KMS-11 (cell line): Measurements from ENCODE around the gene SMG6.
"Not testable (repeated sequence)": the region's sequence is repeated elsewhere in the genome, so short reads cannot be mapped to it uniquely, and the experiment has no call there.

Experiments
- H2AFZ ChIP-seq: fragments of 200-600 bp; sonication (generic); 2 replicates; pipeline ENCODE4 v1.6.1; 2016; ENCODE audit warnings: antibody characterized with exemption, mixed run types, low read depth
- H3K27ac ChIP-seq: fragments of 200-600 bp; sonication (generic); 2 replicates; pipeline ENCODE4 v1.6.1; 2016; ENCODE audit warnings: mild to moderate bottlenecking, mixed run types
- H3K27me3 ChIP-seq: fragments of 200-600 bp; sonication (generic); 2 replicates; pipeline ENCODE4 v1.6.1; 2017; ENCODE audit warnings: mild to moderate bottlenecking, low read depth, mixed run types, moderate library complexity; ENCODE audit not compliant: insufficient read depth
- H3K36me3 ChIP-seq: fragments of 200-600 bp; sonication (generic); 2 replicates; pipeline ENCODE4 v1.6.1; 2017; ENCODE audit warnings: mild to moderate bottlenecking, mixed run types; ENCODE audit not compliant: insufficient read depth
- H3K4me1 ChIP-seq: fragments of 200-600 bp; sonication (generic); 2 replicates; pipeline ENCODE4 v1.6.1; 2016; ENCODE audit warnings: mild to moderate bottlenecking, low read depth, mixed run types; ENCODE audit not compliant: poor library complexity, severe bottlenecking
- H3K4me2 ChIP-seq: fragments of 200-600 bp; sonication (generic); 2 replicates; pipeline ENCODE4 v1.7.0; 2016; ENCODE audit warnings: mild to moderate bottlenecking, mixed run types
- H3K4me3 ChIP-seq: fragments of 200-600 bp; sonication (generic); IDR thresholded peaks from 2 replicates; pipeline ENCODE4 v1.6.1; 2017; ENCODE audit warnings: low read depth, low read length, mixed read lengths; ENCODE audit not compliant: insufficient read depth
- H3K79me2 ChIP-seq: fragments of 200-600 bp; sonication (generic); 2 replicates; pipeline ENCODE4 v1.6.1; 2016; ENCODE audit warnings: low read depth, mixed run types; ENCODE audit not compliant: insufficient read depth
- H3K9ac ChIP-seq: fragments of 200-600 bp; sonication (generic); 2 replicates; pipeline ENCODE4 v1.6.1; 2016; ENCODE audit warnings: mild to moderate bottlenecking, mixed run types
- H4K20me1 ChIP-seq: fragments of 200-600 bp; sonication (generic); 2 replicates; pipeline ENCODE4 v1.6.1; 2016; ENCODE audit warnings: mild to moderate bottlenecking, mixed run types; ENCODE audit not compliant: insufficient read depth
- TF ChIP-seq, protein P1 (sequence below): fragments of 200-600 bp; sonication (generic); conservative IDR thresholded peaks from 2 replicates; pipeline ENCODE4 v1.6.1; 2017; ENCODE audit warnings: low read depth, mild to moderate bottlenecking, antibody characterized with exemption, low read length, moderate library complexity, mixed read lengths

The SMG6 gene

GRCh38 chr17:2149934-2150333, 153.7 kb downstream of the SMG6 start:
- TF ChIP-seq, protein P1, sequence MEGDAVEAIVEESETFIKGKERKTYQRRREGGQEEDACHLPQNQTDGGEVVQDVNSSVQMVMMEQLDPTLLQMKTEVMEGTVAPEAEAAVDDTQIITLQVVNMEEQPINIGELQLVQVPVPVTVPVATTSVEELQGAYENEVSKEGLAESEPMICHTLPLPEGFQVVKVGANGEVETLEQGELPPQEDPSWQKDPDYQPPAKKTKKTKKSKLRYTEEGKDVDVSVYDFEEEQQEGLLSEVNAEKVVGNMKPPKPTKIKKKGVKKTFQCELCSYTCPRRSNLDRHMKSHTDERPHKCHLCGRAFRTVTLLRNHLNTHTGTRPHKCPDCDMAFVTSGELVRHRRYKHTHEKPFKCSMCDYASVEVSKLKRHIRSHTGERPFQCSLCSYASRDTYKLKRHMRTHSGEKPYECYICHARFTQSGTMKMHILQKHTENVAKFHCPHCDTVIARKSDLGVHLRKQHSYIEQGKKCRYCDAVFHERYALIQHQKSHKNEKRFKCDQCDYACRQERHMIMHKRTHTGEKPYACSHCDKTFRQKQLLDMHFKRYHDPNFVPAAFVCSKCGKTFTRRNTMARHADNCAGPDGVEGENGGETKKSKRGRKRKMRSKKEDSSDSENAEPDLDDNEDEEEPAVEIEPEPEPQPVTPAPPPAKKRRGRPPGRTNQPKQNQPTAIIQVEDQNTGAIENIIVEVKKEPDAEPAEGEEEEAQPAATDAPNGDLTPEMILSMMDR = no peak
- Histone ChIP-seq H3K4me1 (no peaks in the 10 kb centered on the region), H3K4me2 (no peak overlapping the region), H3K27ac (no peak overlapping the region), H3K79me2 (no peaks in the 10 kb centered on the region), H3K36me3 (no peaks in the 10 kb centered on the region), H4K20me1 (no peaks in the 10 kb centered on the region), H3K9ac (no peak overlapping the region), H2AFZ (no peak overlapping the region), H3K27me3 (no peaks in the 10 kb centered on the region), H3K4me3 (no peak overlapping the region)

DNA sequence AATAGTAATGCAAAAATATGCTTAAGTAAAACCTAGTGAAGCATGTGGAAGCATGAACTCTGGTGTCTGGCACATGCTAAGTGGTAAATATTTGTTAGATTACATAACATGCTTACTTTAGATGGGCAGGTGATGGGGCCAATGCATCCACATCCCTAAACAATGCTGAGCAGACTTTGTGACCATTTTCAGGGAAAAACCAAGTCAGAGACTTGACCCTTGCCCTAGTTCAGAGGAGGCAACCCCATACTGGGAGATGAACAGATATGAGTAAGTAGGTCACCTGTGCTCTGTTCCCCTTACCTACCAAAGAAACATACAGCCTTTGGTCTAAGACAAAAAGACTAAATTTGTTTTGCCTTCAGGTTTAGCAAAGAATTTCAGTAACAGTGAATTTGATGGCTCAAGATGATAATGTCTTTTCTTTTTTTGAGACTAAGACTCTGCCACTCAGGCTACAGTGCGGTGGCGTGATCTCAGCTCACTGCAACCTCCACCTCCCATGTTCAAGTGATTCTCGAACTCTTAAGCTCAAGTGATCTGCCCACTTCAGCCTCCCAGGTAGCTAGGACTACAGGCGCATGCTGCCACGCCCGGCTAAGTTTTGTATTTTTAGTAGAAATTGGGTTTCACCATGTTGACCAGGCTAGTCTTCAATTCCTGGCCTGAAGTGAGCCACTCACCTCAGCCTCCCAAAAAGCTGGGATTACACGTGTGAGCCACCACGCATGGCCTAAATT, 157.3 kb downstream of the SMG6 start:
- TF ChIP-seq, protein P1 = no peak
- no peaks in the 10 kb centered on the region for H3K79me2 ChIP-seq
- no peaks in the 10 kb centered on the region for H4K20me1 ChIP-seq
- no peak overlapping the region for H3K4me2 ChIP-seq
- no peak overlapping the region for H3K9ac ChIP-seq
- no peak overlapping the region for H2AFZ ChIP-seq
- H3K27me3 ChIP-seq = no peaks in the 10 kb centered on the region
- no peak overlapping the region for H3K4me3 ChIP-seq
- H3K4me1 ChIP-seq = peaks cover 9% of the 10 kb centered on the region
- H3K27ac ChIP-seq = no peak overlapping the region
- H3K36me3 ChIP-seq = no peaks in the 10 kb centered on the region

- no peaks in the 10 kb centered on the region for H3K79me2 ChIP-seq
- no peak overlapping the region for H3K4me3 ChIP-seq
- H4K20me1 ChIP-seq = no peaks in the 10 kb centered on the region
- H2AFZ ChIP-seq = no peak overlapping the region
- H3K4me1 ChIP-seq = peaks cover 14% of the 10 kb centered on the region
- H3K27me3 ChIP-seq = no peaks in the 10 kb centered on the region
- H3K36me3 ChIP-seq = no peaks in the 10 kb centered on the region
- H3K4me2 ChIP-seq = no peak overlapping the region
- no peak overlapping the region for H3K9ac ChIP-seq
- TF ChIP-seq, protein P1 = no peak
- no peak overlapping the region for H3K27ac ChIP-seq
Observed at GRCh38 chr17:2144701-2145100, 158.9 kb downstream of the SMG6 start.

DNA sequence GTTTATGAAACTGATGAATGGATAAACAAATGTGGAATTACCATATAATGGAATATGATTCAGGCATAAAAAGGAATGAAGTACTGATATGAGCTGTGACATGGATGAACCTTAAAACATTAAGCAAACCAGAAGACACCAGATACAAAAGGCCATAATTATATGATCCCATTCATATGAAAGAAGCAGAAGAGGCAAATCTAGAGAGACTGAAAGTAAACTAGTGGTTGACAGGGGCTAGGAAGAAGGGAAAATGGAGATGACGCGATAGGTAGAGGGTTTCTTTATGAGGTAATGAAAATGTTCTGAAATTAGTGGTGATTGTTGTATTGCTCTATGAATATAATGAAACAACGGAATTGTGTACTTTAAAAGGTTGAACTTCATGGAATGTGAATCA, 160.3 kb downstream of the SMG6 start:
- Histone ChIP-seq H2AFZ (no peak overlapping the region), H3K4me1 (peaks cover 27% of the 10 kb centered on the region), H4K20me1 (no peaks in the 10 kb centered on the region), H3K27ac (no peak overlapping the region), H3K4me2 (no peak overlapping the region), H3K4me3 (no peak overlapping the region), H3K27me3 (no peaks in the 10 kb centered on the region), H3K36me3 (no peaks in the 10 kb centered on the region), H3K9ac (no peak overlapping the region), H3K79me2 (no peaks in the 10 kb centered on the region)
- TF ChIP-seq, protein P1 = no peak

DNA sequence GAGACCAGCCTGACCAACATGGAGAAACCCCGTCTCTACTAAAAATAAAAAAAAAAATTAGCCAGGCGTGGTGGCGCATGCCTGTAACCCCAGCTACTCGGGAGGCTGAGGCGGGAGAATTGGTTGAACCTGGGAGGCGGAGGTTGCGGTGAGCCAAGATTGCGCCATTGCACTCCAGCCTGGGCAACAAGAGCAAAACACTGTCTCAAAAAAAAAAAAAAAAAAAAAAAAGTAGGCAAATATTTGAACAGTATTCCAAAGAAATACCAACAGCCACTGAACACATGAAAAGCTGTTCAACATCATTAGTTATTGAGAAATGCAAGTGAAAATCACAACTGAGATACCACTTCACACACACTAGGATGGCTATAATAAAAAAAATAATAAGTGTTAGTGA, 160.9 kb downstream of the SMG6 start:
- not testable (repeated sequence) for H3K27ac ChIP-seq, H3K4me2 ChIP-seq, H3K4me3 ChIP-seq

More for the DNA sequence above, 160.9 kb downstream of the SMG6 start:
- H3K4me1 ChIP-seq = peaks cover 34% of the 10 kb centered on the region
- not testable (repeated sequence) for H2AFZ ChIP-seq, H4K20me1 ChIP-seq, H3K79me2 ChIP-seq, H3K36me3 ChIP-seq, H3K27me3 ChIP-seq, H3K9ac ChIP-seq
